IMR-90 (cell line): ENCODE measurements around the gene ASB3. TPM values are rescaled to one million over a fixed set of nuclear protein-coding genes. Genes with fewer than 3 reads are reported as not detected.

Experiments
- ATAC-seq: fragments of 200-7000 bp; cut with Tn5 transposase; 2 replicates; pipeline ENCODE4 v1.9.1; 2020; ENCODE audit warnings: low read depth, mild to moderate bottlenecking, moderate library complexity
- BruUV-seq: library from RNA; stranded (reverse); fragments of 400-500 nt; replicated peaks from 2 replicates; lab custom pipeline; 2021; lab: Mats Ljungman, UMichigan
- CTCF ChIA-PET: fragments of 300-600 bp; formaldehyde crosslinking; extraction: SDS; loops from one replicate; lab custom pipeline; 2021; ENCODE audit warnings: antibody characterized with exemption; lab: Yijun Ruan, JAX
- POLR2A ChIA-PET: fragments of 300-600 bp; sonication (Branson Sonifier 250); formaldehyde crosslinking; loops from one replicate; lab custom pipeline; 2022; ENCODE audit warnings: antibody characterized with exemption; ENCODE audit not compliant: unreplicated experiment; lab: Charles Lee
- DNase-seq: peaks from one replicate; pipeline ENCODE4 v3.0.0; 2013
- H2AFZ ChIP-seq: replicated peaks from 2 replicates; pipeline ENCODE3; 2013; ENCODE audit warnings: low read length, mild to moderate bottlenecking; ENCODE audit not compliant: poor library complexity
- H2AK5ac ChIP-seq: 2 replicates; pipeline ENCODE4 v1.6.1; 2013; ENCODE audit warnings: low read depth, low read length, inconsistent platforms
- H2AK9ac ChIP-seq: replicated peaks from 2 replicates; pipeline ENCODE3; 2013; ENCODE audit warnings: mild to moderate bottlenecking, low read depth, low read length, moderate library complexity; ENCODE audit not compliant: poor library complexity
- H2BK120ac ChIP-seq: 2 replicates; pipeline ENCODE4 v1.6.1; 2013; ENCODE audit warnings: low read depth, low read length, inconsistent platforms
- H2BK15ac ChIP-seq: 3 replicates; pipeline ENCODE4 v1.6.1; 2013; ENCODE audit warnings: low read depth, low read length, inconsistent platforms
- H2BK20ac ChIP-seq: 2 replicates; pipeline ENCODE4 v1.6.1; 2013; ENCODE audit warnings: low read depth, mild to moderate bottlenecking, inconsistent platforms, low read length, moderate library complexity
- H2BK5ac ChIP-seq: 2 replicates; pipeline ENCODE4 v1.6.1; 2013; ENCODE audit warnings: mild to moderate bottlenecking, low read depth, low read length, inconsistent platforms; ENCODE audit not compliant: poor library complexity, severe bottlenecking
- H3K14ac ChIP-seq: replicated peaks from 2 replicates; pipeline ENCODE4 v1.6.1; 2013; ENCODE audit warnings: low read depth, low read length, inconsistent platforms
- H3K18ac ChIP-seq: 2 replicates; pipeline ENCODE4 v1.6.1; 2013; ENCODE audit warnings: low read depth, low read length, control low read depth
- H3K23ac ChIP-seq: 2 replicates; pipeline ENCODE4 v1.6.1; 2013; ENCODE audit warnings: low read depth, low read length, inconsistent platforms
- H3K27ac ChIP-seq: 2 replicates; pipeline ENCODE4 v1.5.1; 2013; ENCODE audit warnings: mild to moderate bottlenecking, control low read depth, low read length; ENCODE audit not compliant: insufficient read depth
- H3K27me3 ChIP-seq: 2 replicates; pipeline ENCODE4 v1.6.1; 2013; ENCODE audit warnings: low read length; ENCODE audit not compliant: control insufficient read depth, insufficient read depth
- H3K36me3 ChIP-seq: 2 replicates; pipeline ENCODE4 v1.6.1; 2013; ENCODE audit warnings: low read length, mixed read lengths; ENCODE audit not compliant: control insufficient read depth, insufficient read depth
- H3K4ac ChIP-seq: 2 replicates; pipeline ENCODE4 v1.6.1; 2013; ENCODE audit warnings: low read depth, low read length, inconsistent platforms
- H3K4me1 ChIP-seq: 2 replicates; pipeline ENCODE4 v1.6.1; 2013; ENCODE audit warnings: low read length, mixed read lengths; ENCODE audit not compliant: control insufficient read depth, insufficient read depth
- H3K4me2 ChIP-seq: 2 replicates; pipeline ENCODE4 v1.6.1; 2013; ENCODE audit warnings: low read depth, mild to moderate bottlenecking, control low read depth, low read length, moderate library complexity
- H3K4me3 ChIP-seq: 2 replicates; pipeline ENCODE4 v1.5.1; 2013; ENCODE audit warnings: low read depth, mild to moderate bottlenecking, control low read depth, low read length, moderate library complexity; ENCODE audit not compliant: insufficient read depth
- H3K56ac ChIP-seq: 2 replicates; pipeline ENCODE4 v1.6.1; 2013; ENCODE audit warnings: low read length, inconsistent platforms; ENCODE audit not compliant: insufficient read depth; ENCODE audit errors: extremely low read depth
- H3K79me1 ChIP-seq, 2 experiments: 2 replicates each; pipeline ENCODE4 v1.6.1; 2013; ENCODE audit warnings: low read length in 2 of 2, inconsistent platforms in 1 of 2, low read depth in 1 of 2
- H3K9ac ChIP-seq: 2 replicates; pipeline ENCODE4 v1.6.1; 2013; ENCODE audit warnings: low read depth, low read length, control low read depth
- H3K9me1 ChIP-seq: 2 replicates; pipeline ENCODE4 v1.6.1; 2013; ENCODE audit warnings: low read length, inconsistent platforms; ENCODE audit not compliant: insufficient read depth
- H3K9me3 ChIP-seq: 2 replicates; pipeline ENCODE4 v1.6.1; 2013; ENCODE audit warnings: low read length; ENCODE audit not compliant: control insufficient read depth, insufficient read depth
- H4K20me1 ChIP-seq: 2 replicates; pipeline ENCODE4 v1.6.1; 2013; ENCODE audit warnings: low read length, inconsistent platforms; ENCODE audit not compliant: insufficient read depth
- H4K5ac ChIP-seq: 2 replicates; pipeline ENCODE4 v1.6.1; 2013; ENCODE audit warnings: mild to moderate bottlenecking, low read depth, low read length, control low read depth
- H4K8ac ChIP-seq, 2 experiments: 2 replicates each; pipeline ENCODE4 v1.6.1; 2013; ENCODE audit warnings: low read depth in 2 of 2, low read length in 2 of 2, control low read depth in 1 of 2, inconsistent platforms in 1 of 2
- H4K91ac ChIP-seq: 2 replicates; pipeline ENCODE4 v1.6.1; 2013; ENCODE audit warnings: low read depth, low read length, inconsistent platforms; ENCODE audit not compliant: insufficient read depth
- MXI1 ChIP-seq: IDR thresholded peaks from 2 replicates; pipeline ENCODE4 v1.6.1; 2012; ENCODE audit warnings: low read depth, mild to moderate bottlenecking, low read length, moderate library complexity, borderline replicate concordance
- NFE2L2 ChIP-seq: fragments of 150-350 bp; IDR thresholded peaks from 2 replicates; pipeline ENCODE4 v1.6.1; 2016; ENCODE audit warnings: low read depth, mild to moderate bottlenecking, low read length
- RCOR1 ChIP-seq: IDR thresholded peaks from 2 replicates; pipeline ENCODE4 v1.6.1; 2012; ENCODE audit warnings: mild to moderate bottlenecking, low read length, improper control_type of control experiment; ENCODE audit not compliant: insufficient replicate concordance
- RFX5 ChIP-seq: IDR thresholded peaks from 2 replicates; pipeline ENCODE4 v1.8.0; 2012; ENCODE audit warnings: low read depth, mild to moderate bottlenecking, low read length, moderate library complexity
- WGBS, 2 experiments: methylation state at CpG; one replicate each; pipeline versions ENCODE4 v1.1.5 to v1.1.7; 2013; ENCODE audit warnings: missing lambda C conversion rate in 2 of 2; ENCODE audit not compliant: insufficient read length in 1 of 2; ENCODE audit errors: extremely low coverage in 2 of 2; 5-methylcytosine and 5-hydroxymethylcytosine counted together
- dilution Hi-C: fragments of 300-500 bp; cut with HindIII; formaldehyde crosslinking; loops from one replicate; pipeline ENCODE4 v1.14.3; 2018; ENCODE audit warnings: low sequenced_read_pairs; ENCODE audit not compliant: unreplicated experiment
- in situ Hi-C: fragments of 300-500 bp; cut with MboI; formaldehyde crosslinking; loops from 3 replicates; pipeline ENCODE4 v1.14.3; 2019; ENCODE audit warnings: low sequenced_read_pairs, inconsistent platforms, mixed read lengths
- intact Hi-C: fragments of 100-400 bp; cut with micrococcal nuclease; formaldehyde crosslinking; loops from 2 replicates; pipeline ENCODE4 v1.10.0; 2022
- polyA plus RNA-seq, 3 experiments: library from polyadenylated mRNA; depleted of rRNA; stranded (reverse); fragments of >200 nt; gene quantifications; 2 replicates each; pipeline ENCODE4 v1.2.3, GENCODE V29; 2012; ENCODE audit warnings: low replicate concordance in 1 of 3
- total RNA-seq: library from RNA; depleted of rRNA; stranded (reverse); fragments of >200 nt; gene quantifications from 2 replicates; pipeline ENCODE4 v1.2.3, GENCODE V29; 2012

ASB3 gene
- total and polyA plus RNA-seq, 2 of the 4 experiments (the other 2 are of a cell fraction) = 19.2 to 36.2 TPM

GRCh38 chr2:53631313-53632125 is 155.2 kb downstream of the ASB3 start:
- BruUV-seq = no TSS peak
- 60% methylated on average over 1 of the region's 3 CpGs; no CpG with 5 or more reads in 1 of the 2 experiments for WGBS, 2 experiments
- ATAC-seq (no peak), DNase-seq (no peak)
- Histone ChIP-seq H2AFZ (no peak overlapping the region), H3K4me3 (no peak overlapping the region), H3K9me1 (no peaks in the 10 kb centered on the region; the same call in 1 of the 2 replicates), H2AK5ac (no peak overlapping the region), H3K4ac (no peak overlapping the region), H3K79me1 (no peaks in the 10 kb centered on the region), H3K36me3 (no peaks in the 10 kb centered on the region), H4K8ac (no peak overlapping the region), H3K18ac (no peak overlapping the region), H2BK20ac (no peak overlapping the region), H4K5ac (no peak overlapping the region), H3K4me2 (no peak overlapping the region), H3K27ac (no peak overlapping the region), H4K91ac (no peak overlapping the region), H4K20me1 (no peaks in the 10 kb centered on the region), H3K14ac (no peak overlapping the region), H3K27me3 (no peaks in the 10 kb centered on the region), H3K56ac (no peak overlapping the region), H2BK5ac (no peak overlapping the region), H2BK120ac (no peak overlapping the region), H2BK15ac (no peak overlapping the region), H3K4me1 (no peaks in the 10 kb centered on the region), H3K23ac (no peak overlapping the region), H3K9ac (no peak overlapping the region), H2AK9ac (no peak overlapping the region), H3K9me3 (no peaks in the 10 kb centered on the region)
- TF ChIP-seq NFE2L2 (no peak), RFX5 (no peak), MXI1 (no peak), RCOR1 (no peak)
- in situ Hi-C loops = no loop called here
- CTCF ChIA-PET = no interaction called here
- POLR2A ChIA-PET = no interaction called here
- intact Hi-C loops = no loop called here
- dilution Hi-C loops = no loop called here
